T-helper 1 cell treated with Interleukin-12 subunit alpha and Interleukin-12 subunit beta and Interleukin-4 antibody, amounts not matched to agents 30 ng/mL and 1 ng/mL, for 36 hours (primary cell): ENCODE measurements around the gene PLXND1. TPM values are rescaled to one million over a fixed set of nuclear protein-coding genes. Genes with fewer than 3 reads are reported as not detected.
"Not testable (repeated sequence)": the region's sequence is repeated elsewhere in the genome, so short reads cannot be mapped to it uniquely, and the experiment has no call there.

Experiments
- intact Hi-C: fragments of 100-400 bp; cut with micrococcal nuclease; formaldehyde crosslinking; loops from one replicate; pipeline ENCODE4 v1.15.1; 2024
- total RNA-seq: library from RNA; stranded (reverse); gene quantifications from 2 replicates; pipeline ENCODE4 v1.2.3, GENCODE V29; 2022

The PLXND1 gene
- total RNA-seq, 1 donor from 2014 or later, result 0.81 TPM

DNA sequence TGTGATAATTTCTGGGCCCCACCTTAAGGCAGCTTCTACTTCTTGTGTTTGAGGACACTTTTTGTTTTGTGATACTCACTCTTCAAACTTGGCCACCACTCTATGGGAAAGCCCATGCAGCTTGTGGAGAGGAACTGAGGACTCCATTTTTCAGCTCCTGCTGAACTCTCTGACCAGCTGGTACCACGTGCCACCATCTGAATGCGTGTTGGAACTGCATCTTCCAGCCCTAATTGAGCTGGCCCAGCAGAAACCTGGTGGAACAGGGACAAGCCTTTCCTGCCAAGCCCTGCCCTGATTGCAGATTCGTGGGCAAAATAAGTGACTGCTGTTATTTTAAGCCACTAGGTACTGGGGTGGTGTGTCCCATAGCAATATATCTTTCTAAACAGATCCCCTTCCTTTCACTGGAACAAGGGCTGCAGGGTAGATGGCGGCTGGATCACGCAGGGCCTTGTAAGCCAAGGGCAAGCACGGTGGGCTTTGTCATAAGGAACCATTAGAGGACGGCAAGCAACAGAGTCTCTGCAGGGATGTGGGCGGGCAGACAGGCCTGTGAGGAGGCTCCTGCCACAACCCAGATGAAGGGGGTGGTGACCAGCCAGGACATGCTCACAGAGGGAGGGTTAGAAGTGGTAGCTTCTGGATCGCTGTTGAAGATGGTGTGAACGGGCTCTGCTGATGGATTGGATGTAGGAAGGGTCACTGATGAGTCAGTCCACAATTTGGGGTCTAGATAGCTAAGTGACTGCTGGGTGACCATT lies 54.0 kb downstream of the PLXND1 start:
- intact Hi-C loops, result no loop called here

DNA sequence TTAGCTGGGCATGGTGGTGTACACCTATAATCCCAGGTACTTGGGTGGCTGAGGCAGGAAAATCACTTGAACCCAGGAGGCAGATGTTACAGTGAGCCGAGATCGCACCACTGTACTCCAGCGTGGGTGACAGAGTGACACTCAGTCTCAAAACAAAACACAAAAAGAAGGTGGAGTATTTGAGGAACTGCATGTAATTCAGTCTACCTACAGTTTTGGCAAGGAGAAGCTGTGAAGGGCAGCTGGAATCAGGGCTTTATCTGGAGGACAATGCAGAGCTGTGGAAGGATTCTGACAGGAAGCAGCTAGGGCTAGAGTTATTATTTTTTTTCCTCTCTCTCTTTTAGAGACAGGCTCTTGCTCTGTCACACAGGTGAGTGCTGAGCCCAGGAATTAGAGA lies 56.7 kb downstream of the PLXND1 start:
- intact Hi-C loops, result no loop called here

DNA sequence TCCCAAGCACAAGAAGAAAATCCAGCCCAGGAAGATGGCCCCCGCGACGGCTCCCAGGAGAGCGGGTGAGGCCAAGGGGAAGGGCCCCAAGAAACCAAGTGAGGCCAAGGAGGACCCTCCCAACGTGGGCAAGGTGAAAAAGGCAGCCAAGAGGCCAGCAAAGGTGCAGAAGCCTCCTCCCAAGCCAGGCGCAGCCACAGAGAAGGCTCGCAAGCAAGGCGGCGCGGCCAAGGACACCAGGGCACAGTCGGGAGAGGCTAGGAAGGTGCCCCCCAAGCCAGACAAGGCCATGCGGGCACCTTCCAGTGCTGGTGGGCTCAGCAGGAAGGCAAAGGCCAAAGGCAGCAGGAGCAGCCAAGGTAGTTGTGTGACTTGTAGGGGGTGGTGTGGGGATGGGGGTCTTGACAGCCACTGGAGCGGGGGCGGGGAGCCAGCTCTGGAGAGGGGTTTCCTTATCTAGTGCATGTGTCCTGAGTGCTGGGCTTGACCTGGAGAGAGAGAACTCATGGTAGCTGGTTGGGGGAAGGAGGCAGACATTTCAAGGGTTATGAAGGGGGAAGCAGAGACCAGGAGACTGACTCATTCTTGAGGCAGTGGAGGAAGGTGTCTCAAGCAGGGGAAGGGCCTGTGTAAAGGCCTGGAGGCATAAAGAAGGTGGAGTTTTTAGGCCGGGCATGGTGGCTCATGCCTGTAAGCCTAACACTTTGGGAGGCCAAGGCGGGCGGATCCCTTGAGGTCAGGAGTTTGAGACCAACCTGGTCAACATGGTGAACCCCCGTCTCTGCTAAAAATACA lies 57.3 kb downstream of the PLXND1 start:
- intact Hi-C loops, result no loop called here

DNA sequence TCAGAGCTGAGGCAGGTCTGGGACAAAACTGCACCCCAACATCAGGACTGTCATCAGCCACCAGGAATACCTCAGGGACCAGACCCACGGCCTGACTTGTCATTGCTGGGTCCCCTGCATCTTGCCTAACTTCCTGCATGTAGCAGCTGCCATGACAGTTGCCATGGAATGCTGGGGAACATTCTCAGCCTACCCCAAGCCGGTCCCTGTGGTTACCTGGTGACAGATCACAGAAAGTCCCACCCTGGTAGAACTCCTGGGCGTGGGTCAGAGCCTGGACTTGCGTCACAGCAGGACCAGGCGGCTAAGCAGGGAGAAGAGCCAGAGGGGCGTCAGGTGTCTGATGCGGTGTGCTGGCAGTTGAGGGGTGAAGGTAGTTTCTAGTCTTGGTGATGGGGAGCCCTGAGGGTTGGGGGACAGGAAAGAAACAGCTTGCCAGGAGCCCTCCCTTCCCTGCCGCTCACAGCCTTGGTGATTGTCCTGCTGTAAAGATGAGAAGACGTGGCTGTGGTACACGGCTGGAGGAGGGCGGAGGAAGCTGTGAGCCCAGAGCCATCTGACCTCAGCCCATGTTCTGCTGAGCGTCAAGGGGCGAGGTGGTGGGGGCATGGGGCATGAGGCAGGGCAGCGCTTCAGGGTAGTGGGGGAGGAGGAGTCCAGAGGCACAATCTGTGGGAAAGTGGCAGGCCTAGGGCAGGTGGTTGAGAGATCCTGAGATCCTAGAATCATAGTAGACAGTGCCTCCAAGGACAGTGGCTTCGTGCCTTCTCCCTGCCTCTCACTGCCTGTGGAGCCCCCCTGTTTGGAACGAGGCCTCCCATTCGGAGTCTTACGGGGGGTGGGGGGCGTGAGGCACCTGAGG lies 58.1 kb downstream of the PLXND1 start:
- intact Hi-C loops, result no loop called here

DNA sequence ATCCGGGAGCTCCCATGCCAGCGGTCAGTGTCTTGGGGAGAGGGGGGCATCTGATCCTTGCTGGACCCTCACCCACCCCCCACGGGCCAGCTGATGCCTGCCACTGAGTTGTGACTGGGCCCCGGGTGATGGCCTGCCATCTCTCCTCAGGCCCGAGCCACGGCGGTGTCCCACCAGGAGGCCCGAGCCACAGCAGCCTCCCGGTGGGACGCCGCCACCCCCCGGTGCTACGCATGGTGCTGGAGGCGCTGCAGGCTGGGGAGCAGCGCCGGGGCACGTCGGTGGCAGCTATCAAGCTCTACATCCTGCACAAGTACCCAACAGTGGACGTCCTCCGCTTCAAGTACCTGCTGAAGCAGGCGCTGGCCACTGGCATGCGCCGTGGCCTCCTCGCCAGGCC lies 59.2 kb downstream of the PLXND1 start:
- intact Hi-C loops, result no loop called here

DNA sequence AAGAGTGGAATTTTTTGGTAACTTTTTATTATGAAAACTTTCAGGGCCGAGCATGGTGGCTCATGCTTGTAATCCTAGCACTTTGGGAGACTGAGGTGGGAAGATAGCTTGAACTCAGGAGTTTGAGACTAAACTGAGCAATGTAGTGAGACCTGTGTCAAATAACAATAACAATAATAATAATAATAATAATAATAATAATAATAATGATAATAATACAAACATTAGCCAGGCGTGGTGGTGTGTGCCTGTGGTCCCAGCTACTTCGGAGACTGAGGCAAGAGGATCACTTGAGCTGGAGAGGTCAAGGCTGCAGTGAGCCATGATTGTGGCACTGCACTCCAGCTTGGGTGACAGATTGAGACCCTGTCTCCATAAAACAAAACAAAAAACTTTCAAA lies 60.5 kb downstream of the PLXND1 start:
- intact Hi-C loops, result not testable (repeated sequence)

DNA sequence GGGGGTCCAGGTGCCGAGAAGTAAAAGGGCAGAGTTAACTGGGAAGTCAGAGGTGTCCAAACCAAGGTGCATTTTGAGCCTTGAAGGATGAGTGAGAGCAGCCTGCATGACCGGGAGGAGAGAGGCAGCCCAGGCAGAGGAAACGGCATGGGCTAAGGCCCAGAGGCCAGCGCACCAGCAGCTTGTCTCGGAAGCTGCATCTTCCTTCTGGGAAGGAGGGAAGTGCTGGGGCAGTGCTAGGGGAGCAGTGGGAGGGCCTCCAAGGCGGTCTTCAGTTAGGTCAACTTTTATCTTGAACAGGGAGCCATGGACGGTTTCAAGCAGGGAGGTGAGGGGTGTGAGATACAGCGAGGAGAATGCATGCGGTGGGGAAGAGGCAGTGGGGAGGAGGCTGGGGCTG lies 62.5 kb downstream of the PLXND1 start:
- intact Hi-C loops, result no loop called here

DNA sequence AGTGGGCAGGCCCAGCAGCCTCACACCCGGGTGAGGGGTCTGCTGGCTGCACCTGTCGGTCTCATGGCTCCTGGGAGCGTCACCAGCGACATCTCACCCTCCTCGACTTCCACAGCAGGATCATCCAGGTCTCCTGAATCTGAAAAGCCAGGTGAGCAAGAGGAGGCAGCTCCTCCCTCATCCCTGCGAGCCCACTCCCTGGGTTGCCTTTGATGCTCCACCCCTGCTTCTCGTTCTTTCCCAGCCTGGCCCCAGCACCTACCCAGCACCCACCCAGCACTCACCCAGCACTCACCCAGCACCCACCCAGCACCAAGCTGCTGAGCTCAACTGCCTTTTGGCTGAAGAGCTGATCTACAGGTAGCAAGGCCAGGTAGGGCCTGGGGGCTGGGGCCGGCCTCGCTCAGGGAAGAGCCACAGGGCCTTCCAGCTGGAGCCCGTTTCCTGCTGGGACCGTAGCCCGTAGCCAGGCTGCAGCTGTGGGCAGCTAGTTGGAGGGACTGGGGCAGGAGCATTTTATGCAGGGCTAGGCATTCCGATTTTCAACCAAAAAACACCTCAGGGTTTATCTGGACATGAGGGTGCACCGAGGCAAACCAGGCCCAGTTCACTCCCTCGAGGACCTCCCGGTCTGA lies 63.2 kb downstream of the PLXND1 start, which contains the start of gene H1-8:
H1-8 (plus strand) TSS at position 20 of the 635 bp plus-strand sequence; CDS start at position 64, 44 bp downstream.
- intact Hi-C loops, result no loop called here

DNA sequence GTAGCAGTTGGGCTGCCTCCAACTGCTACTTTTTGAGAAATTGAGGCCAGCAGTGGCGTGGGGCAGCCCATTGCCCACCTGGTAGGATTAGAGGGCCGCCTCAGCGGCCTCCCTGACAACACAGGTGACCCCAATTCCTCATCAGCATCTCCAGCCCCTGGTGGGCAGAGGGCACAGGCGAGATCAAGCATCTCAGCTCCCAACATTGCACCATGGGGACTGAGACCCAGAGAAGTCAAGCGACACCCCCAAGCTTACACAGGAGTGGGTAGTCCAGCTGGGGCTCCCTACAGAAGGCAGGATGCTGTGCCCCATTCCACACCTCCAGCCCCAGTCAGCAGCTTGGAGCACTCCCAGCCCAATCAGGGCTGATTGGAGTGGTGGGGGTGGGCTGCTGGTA lies 63.7 kb downstream of the PLXND1 start:
- intact Hi-C loops, result no loop called here

DNA sequence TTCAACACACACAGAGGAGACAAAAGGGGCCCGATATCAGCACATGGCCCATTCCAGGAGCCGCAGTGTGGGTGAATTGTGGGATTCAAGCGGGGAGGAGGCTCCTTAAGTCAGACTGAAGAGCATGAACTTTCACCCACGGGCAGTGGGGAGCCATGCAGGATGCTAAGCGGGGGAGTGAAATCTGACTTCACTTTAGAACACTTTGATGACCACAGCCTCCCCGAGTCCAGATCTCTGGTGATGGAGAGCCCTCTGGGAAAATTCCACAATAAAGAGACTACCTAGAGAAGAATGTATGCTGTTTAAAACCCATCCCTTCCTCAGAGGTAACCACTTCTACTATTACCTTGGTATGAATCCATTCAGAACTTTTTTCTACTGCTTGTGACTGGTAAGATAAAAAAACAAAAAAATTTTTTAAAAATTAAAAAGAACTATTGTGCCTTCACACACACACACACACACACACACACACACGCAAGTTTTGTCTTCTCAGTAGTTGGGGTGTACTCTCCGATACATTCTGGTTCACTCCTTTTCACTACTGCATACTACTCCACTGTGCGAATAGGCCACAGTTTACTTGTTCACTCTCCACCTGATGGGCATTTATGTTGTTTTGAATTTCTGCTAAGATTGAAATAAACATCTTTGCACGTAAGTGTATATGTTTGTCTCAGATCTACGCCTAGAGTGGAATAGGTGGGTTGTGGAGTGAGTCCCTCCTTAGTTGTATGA lies 65.5 kb downstream of the PLXND1 start:
- intact Hi-C loops, result no loop called here

DNA sequence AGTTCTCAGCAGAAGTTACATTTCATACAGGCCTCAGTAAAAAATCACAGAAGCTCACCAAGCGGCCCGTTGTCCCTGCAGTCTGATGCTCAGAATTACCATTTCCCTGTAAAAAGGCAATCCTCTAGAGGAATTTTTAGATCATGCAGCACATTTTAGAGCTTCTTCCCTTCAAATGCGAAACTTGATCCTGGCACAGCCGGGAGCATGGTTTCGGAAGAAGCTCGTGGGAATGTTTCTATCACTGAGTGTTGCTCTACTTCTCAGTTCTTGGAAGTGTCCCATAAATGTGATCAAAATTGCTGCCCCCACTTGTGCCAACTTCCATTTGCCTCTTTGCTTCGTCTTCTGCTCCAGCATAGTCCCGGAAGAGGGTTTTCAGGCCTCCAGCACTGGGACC lies 67.3 kb downstream of the PLXND1 start:
- intact Hi-C loops, result no loop called here

DNA sequence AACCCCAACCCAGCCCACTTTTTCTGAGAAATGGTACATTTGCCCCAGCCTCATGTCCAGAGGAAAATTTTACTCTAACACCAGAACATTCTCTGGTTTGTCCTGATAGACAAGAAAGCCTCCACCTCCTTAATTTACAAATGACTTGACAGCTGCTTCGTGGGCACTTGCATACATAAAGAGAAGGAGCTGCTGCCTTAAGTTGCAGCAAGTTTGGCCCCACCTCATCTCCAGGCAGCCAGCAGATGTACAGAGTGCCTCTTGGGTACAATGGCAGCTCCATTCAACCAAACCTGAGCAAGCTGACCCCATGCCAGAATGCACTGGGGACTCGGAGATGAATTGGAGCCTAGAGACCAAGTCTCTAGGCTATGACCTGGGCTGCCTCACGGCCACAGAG lies 69.7 kb downstream of the PLXND1 start:
- intact Hi-C loops, result no loop called here

DNA sequence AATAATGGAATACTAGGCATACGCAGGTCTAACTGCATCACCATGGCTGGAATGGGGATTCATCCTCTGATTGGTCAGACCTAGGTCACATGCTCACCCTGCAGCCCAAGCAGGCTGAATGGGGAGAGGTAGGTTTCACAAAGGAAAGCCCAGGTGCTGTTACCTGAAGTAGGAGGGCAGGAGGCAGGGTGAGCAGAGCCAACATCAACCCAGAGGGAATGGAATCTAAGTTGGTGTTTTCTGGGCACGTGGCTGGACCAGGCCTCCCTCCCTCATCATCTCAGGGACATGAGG lies 70.2 kb downstream of the PLXND1 start:
- intact Hi-C loops, result no loop called here

DNA sequence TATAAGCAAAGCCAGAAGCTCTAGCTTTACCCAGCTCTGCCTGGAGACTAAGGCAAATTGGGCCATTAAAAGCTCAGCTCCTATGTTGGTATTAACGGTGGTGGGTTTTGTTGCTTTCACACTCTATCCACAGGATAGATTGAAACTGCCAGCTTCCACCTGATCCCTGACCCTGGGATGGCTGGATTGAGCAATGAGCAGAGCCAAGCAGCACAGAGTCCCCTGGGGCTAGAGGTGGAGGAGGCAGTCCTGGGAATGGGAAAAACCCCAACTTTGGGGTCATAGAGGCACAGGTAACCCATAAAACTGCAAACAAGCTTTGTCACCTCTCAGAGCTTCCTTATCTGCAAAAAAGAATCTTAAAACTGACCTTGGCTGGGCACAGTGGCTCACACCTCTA lies 71.4 kb downstream of the PLXND1 start:
- intact Hi-C loops, result no loop called here

DNA sequence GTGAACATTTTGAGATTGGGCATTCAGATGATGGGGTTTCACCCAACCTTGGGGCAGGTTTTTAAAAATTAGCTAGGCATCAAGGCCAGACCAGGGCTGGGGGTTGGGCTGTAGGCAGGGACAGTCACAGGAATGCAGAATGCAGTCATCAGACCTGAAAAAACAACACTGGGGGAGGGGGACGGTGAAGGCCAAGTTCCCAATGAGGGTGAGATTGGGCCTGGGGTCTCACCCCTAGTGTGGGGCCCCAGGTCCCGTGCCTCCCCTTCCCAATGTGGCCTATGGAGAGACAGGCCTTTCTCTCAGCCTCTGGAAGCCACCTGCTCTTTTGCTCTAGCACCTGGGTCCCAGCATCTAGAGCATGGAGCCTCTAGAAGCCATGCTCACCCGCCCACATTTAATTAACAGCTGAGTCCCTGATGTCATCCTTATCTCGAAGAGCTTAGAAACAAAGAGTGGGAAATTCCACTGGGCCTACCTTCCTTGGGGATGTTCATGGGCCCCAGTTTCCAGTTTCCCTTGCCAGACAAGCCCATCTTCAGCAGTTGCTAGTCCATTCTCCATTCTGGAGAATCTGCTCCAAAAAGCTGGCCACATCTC lies 71.9 kb downstream of the PLXND1 start:
- intact Hi-C loops, result no loop called here

DNA sequence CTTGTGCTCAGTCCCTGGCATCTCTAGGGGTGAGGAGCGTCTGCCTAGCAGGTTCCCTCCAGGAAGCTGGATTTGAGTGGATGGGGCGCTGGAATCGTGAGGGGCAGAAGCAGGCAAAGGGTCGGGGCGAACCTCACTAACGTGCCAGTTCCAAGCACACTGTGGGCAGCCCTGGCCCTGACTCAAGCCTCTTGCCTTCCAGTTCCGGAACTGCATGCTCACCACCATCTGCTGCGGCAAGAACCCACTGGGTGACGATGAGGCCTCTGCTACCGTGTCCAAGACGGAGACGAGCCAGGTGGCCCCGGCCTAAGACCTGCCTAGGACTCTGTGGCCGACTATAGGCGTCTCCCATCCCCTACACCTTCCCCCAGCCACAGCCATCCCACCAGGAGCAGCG lies 73.1 kb downstream of the PLXND1 start:
- intact Hi-C loops, result no loop called here

DNA sequence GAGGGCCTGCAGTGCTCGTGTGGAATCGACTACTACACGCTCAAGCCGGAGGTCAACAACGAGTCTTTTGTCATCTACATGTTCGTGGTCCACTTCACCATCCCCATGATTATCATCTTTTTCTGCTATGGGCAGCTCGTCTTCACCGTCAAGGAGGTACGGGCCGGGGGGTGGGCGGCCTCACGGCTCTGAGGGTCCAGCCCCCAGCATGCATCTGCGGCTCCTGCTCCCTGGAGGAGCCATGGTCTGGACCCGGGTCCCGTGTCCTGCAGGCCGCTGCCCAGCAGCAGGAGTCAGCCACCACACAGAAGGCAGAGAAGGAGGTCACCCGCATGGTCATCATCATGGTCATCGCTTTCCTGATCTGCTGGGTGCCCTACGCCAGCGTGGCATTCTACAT lies 74.2 kb downstream of the PLXND1 start:
- intact Hi-C loops, result no loop called here

DNA sequence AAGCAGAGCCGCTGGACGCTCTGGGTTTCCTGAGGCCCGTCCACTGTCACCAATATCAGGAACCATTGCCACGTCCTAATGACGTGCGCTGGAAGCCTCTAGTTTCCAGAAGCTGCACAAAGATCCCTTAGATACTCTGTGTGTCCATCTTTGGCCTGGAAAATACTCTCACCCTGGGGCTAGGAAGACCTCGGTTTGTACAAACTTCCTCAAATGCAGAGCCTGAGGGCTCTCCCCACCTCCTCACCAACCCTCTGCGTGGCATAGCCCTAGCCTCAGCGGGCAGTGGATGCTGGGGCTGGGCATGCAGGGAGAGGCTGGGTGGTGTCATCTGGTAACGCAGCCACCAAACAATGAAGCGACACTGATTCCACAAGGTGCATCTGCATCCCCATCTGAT lies 74.8 kb downstream of the PLXND1 start:
- intact Hi-C loops, result no loop called here

DNA sequence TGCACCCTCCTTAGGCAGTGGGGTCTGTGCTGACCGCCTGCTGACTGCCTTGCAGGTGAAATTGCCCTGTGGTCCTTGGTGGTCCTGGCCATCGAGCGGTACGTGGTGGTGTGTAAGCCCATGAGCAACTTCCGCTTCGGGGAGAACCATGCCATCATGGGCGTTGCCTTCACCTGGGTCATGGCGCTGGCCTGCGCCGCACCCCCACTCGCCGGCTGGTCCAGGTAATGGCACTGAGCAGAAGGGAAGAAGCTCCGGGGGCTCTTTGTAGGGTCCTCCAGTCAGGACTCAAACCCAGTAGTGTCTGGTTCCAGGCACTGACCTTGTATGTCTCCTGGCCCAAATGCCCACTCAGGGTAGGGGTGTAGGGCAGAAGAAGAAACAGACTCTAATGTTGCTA lies 75.7 kb downstream of the PLXND1 start:
- intact Hi-C loops, result no loop called here

DNA sequence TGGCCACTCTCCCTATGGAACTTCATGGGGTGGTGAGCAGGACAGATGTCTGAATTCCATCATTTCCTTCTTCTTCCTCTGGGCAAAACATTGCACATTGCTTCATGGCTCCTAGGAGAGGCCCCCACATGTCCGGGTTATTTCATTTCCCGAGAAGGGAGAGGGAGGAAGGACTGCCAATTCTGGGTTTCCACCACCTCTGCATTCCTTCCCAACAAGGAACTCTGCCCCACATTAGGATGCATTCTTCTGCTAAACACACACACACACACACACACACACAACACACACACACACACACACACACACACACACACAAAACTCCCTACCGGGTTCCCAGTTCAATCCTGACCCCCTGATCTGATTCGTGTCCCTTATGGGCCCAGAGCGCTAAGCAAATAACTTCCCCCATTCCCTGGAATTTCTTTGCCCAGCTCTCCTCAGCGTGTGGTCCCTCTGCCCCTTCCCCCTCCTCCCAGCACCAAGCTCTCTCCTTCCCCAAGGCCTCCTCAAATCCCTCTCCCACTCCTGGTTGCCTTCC lies 76.2 kb downstream of the PLXND1 start:
- intact Hi-C loops, result no loop called here
